DMS53 treated with DMSO at 0.1 percent for 48 hours (cell line): Measurements from ENCODE around the gene SLC9A9.
"Not testable (repeated sequence)": the region's sequence is repeated elsewhere in the genome, so short reads cannot be mapped to it uniquely, and the experiment has no call there.

Experiments
- DNase-seq: peaks from one replicate; lab custom pipeline; 2025; ENCODE audit not compliant: unreplicated experiment; lab: John Stamatoyannopoulos, UW

SLC9A9 gene

DNA sequence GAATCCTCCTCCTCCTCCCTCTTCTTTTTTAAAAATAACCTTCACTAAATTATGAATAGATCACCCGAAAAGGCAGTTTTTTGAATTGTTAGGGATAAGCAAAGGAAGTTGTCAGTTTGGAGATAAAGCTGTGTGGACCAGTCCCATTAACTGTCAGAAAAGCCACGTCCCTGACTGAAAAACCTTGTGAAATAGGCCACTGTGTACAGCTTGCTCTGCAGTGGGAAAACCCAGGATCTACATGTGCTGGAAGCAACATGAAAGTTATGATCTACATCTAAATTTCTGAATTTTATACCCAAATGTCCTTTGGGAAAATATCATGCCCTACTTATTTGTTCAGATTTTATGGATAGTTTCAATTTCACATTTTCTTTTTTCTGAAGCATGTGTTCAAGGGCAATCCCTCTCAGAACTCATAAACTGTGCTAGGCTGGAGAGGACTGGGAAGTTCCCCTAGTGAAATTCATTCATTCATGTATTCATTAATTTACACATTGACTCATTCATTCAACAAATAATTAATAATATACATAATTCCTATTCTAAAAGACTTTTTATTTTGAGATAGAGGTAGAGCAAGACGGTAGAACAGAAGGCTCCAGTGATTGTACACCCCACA is 149.5 kb downstream of the SLC9A9 start:
- DNase-seq = no peak

DNA sequence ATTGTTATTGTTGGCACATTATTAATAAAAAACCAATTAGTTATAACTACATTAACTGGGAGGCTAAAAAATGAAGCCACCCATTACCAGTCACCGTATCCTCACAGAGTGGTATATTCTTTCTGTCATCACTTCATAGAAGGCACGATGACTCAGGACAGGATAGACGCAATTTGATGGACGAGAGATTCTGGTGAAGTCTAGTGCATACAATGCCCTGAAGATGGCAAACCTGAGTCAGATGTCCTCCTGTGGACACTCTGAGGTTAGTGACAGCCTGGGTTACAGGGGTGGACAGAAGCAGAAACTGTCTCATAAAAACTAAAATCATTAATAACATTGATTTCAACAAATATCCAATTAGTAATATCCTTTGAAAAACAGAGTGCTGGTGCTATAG is 150.3 kb downstream of the SLC9A9 start:
- DNase-seq = peak; percentile 57

GRCh38 chr3:143695333-143695732 is 152.9 kb downstream of the SLC9A9 start:
- DNase-seq = not testable (repeated sequence)

DNA sequence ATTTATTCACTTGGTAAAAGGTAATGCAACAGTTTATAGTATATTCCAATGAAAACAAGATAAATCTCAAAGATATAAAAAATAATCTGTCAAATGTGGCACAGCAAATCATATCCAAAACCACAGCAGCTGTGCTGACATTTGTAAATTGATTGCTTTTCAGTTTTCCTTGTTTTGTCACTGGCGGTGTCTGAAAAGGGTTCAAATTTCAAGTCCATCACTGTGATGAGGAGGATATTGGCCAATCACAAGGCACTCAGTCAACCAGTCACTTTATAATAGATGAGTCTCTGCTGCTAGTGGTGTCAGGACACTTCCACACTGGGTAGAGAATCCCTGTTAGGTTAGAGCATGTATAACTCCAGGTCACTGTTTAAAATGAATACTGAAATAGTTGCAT is 154.8 kb downstream of the SLC9A9 start:
- peak; percentile 32 for DNase-seq

DNA sequence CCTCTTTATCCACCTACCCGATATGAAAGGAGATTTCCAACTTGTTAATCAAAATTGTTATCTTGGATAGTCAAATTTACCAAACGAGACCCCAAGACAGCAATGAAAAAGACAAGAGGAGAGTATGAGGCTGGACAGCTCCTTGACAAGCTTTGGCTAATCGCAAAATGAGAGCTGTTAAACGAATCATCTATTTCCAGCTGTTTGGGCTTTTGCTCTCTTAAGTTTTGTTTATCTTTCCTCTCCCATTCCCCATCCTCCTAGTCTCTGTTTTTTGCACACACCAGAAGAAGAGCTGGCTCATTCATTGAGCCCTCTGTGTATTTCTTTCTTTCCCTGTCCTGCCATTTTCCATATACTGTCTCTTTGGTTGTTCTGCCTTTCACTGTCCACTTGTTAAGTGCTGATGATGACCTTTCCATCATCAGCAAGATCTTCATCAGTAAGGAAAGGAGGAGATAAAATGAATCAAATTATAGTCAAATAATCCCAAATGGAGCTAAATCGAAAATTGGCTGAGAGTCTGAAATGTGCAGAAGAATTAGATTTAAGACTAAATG is 161.6 kb downstream of the SLC9A9 start:
- DNase-seq = no peak

GRCh38 chr3:143685491-143685890 is 162.8 kb downstream of the SLC9A9 start:
- DNase-seq = no peak

- DNase-seq = no peak
Measured at GRCh38 chr3:143677430-143677829, 170.8 kb downstream of the SLC9A9 start.

- DNase-seq = no peak
Measured at GRCh38 chr3:143676747-143677146, 171.5 kb downstream of the SLC9A9 start.

GRCh38 chr3:143676021-143676420 is 172.2 kb downstream of the SLC9A9 start:
- DNase-seq = no peak

- peak; percentile 47 for DNase-seq
Measured at GRCh38 chr3:143674100-143674968, 173.9 kb downstream of the SLC9A9 start.

DNA sequence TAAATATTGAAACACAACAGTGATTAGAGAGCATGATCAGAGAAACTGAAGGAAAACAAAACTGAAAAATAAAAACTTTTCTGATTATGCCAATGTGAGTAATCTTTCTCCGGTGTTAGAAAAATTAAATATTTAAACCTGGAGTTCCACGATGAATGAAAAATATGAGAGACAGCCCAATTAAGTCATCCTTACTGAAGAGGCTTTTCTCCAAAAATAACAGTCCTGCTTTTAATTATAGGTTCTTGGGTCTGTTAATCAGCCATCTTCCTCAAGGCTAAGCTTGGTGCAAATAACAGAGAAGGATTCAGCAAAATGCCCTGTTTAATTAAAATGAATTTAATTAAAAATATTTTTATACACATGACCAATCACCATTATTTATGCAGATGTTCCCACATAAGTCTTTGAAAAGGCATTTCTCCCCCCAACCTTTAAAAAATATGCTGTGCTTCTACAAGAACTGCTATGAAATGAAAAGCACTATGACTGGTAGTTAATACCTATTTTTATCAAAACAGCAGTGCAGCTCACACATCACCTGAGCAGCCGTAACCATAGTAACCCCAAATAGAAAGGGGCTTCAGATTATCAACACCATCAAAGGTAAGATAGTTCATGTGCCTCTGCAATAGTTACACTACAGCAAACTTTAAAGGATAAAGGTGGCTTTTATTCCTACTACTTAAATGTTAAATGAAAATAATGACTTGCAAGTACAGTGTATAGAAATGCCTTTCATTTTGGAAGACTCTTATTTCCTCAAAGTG is 175.7 kb downstream of the SLC9A9 start:
- no peak for DNase-seq

GRCh38 chr3:143671626-143672025 is 176.6 kb downstream of the SLC9A9 start:
- no peak for DNase-seq

- DNase-seq = no peak
Measured at GRCh38 chr3:143668924-143669790, 179.1 kb downstream of the SLC9A9 start.

- DNase-seq = no peak
Measured at GRCh38 chr3:143668385-143668784, 179.9 kb downstream of the SLC9A9 start.

DNA sequence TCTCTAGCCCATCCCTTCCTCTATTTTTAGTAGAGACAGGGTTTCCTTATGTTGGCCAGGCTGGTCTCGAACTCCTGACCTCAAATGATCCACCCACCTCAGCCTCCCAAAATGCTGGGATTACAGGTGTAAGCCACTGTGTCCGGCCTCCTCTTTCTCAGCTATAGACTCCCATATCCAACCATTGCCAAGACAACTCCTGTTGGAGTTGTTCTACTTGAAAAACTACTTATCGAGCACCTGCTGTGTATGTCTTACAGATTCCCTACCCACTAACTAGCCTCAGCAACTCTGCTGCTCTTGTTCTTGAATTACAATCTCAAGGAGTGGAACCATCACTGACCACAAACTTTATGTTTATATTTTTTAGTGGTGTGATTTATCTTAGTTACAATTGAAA is 186.6 kb downstream of the SLC9A9 start:
- DNase-seq = no peak

DNA sequence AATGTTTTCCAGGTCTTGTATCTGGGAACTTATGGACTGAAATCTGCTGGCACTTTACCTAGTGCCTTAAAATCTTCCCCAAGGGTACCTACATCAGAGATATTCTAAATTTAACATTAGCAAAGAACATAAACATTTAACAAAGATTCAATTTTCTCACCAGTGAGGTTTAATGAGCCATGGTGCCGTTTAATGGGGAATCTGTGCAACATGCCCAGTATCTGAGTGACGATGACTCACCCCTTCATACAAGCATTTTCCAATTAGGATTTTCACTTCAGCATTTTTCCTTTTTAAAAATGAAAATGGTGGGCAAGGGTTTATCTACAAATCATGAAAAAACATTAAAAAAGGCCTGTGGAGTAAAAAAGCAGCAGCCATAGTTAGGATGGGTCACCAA is 189.4 kb downstream of the SLC9A9 start:
- no peak for DNase-seq

DNA sequence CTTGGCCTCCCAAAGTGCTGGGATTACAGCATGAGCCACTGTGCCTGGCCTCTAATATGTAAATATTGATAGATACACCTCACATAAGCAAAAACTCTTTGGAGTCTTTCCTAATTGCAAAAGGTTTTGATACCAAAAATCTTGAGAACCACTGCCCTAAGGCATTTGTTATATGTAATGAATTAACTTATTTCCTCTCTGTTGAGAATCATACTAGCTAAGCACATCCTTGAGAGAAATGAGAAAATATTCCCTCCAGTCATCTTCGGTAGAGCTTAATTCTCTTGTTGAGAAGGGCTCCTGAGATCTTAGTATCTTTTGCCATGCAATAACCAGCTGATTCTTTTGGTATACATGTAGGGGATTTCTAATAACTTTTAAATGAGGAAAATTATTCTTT is 190.2 kb downstream of the SLC9A9 start:
- no peak for DNase-seq

- no peak for DNase-seq
Measured at GRCh38 chr3:143657391-143657790, 190.9 kb downstream of the SLC9A9 start.

DNA sequence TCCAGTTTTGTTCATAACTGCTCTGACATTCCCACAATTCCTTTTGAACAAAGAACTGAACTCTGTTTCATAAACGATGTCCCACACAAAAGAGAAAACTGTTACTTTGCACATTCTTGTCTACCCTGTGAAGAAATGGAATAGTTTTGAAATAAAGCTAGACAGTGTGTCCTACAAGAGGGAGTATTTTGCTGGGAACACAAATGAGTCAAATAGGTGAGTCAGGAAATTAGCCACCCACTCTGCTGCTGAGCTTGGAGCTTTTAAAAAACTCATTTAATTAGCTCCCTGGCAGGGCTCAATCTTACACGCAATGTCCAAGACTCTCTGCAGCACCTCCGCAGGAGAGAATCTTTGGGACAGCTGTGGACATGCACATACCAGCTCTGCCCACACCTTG is 193.4 kb downstream of the SLC9A9 start:
- DNase-seq = no peak

- no peak for DNase-seq
Measured at GRCh38 chr3:143653935-143654334, 194.3 kb downstream of the SLC9A9 start.

DNA sequence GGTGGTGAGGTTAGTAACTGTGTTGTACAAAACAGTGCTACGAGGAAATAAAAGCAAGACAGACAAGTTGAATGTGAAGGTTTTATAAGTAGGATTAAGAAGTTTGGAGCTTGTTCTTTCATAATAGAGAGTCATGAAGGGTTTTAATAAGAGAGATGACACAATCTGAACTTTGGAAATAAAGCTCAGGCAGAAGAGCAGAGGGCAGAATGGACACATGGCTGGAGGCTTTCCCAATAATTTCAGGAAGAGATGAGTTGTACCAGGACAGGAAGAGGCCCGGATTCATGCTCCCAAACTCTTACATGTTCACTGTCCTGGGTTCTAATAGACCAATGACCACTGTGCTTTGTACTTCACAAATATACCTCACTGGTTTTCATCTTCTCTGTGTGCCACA is 194.8 kb downstream of the SLC9A9 start:
- DNase-seq = no peak
